ENCODE results near the gene CACNA1E.

The CACNA1E gene

DNA sequence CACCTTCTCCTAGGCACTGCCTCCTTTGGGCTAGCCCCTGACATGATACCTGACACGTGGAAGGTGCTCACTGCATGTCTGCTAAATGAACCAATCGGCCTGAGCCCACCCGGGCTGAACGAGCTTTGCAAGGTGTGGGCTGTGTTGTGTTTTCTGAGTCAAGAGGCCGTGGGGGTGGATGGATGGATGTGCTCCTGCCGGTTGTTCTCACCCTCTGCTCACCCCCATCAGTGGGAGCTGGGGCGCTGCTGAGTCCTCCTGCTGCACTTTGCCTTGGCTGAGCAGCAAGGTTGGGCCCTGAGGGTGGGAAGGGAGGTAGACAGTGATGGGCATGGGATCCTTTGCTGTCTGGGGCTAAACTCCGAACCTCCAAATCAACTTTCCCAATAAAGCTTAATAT, 6.7 kb upstream of the CACNA1E start:
- no peak for TF ChIP-seq CTCF (IDR thresholded peaks at IDR 0.05; ENCODE audit: insufficient read depth, low read length, poor library complexity, severe bottlenecking)
- Histone ChIP-seq H2AFZ (ENCODE audit: low read depth, low read length, severe bottlenecking) (no peak overlapping the region), H3K4me3 (ENCODE audit: insufficient read depth, low read length, poor library complexity, severe bottlenecking) (no peak overlapping the region), H3K9me2 (replicated peaks; ENCODE audit: insufficient read depth, low read length) (no peaks in the 10 kb centered on the region), H3K79me2 (ENCODE audit: insufficient read depth, low read length) (no peaks in the 10 kb centered on the region), H3K4me2 (ENCODE audit: low read depth, low read length, poor library complexity, severe bottlenecking) (no peak overlapping the region), H3K27me3 (ENCODE audit: low read length) (no peaks in the 10 kb centered on the region), H3K9ac (ENCODE audit: low read length) (no peak overlapping the region), H3K36me3 (ENCODE audit: low read length) (no peaks in the 10 kb centered on the region), H3F3A (ENCODE audit: insufficient read depth) (no peaks in the 10 kb centered on the region), H4K20me1 (ENCODE audit: low read depth, low read length) (no peaks in the 10 kb centered on the region), H3K9me3 (ENCODE audit: insufficient read depth, low read length) (no peaks in the 10 kb centered on the region), H3K27ac (ENCODE audit: low read depth, low read length) (no peak overlapping the region)

DNA sequence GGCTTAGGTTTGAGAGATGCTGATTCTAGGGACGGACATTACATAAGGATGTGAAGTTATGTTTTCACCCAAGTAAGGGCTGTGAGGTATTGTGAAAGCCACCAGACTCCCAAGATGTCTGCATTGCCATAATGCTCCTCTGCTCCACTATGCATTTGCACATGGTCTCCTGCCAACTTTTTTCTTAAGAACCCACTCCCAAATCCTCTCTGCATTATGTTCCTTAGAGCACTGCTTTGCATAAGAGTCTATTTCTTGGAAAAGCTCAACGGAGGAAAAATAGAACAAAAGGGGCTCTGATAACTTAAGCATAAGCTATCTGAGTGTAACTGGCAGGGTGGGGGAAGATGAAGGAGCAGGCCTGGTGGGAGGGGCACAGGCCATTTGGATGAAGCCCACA, 5.0 kb upstream of the CACNA1E start:
- no peaks in the 10 kb centered on the region for H3K9me2 ChIP-seq (replicated peaks; ENCODE audit: insufficient read depth, low read length)
- H3K9ac ChIP-seq (ENCODE audit: low read length), result no peak overlapping the region
- no peaks in the 10 kb centered on the region for H3K79me2 ChIP-seq (ENCODE audit: insufficient read depth, low read length)
- TF ChIP-seq EZH2phosphoT487 (conservative IDR thresholded peaks at IDR 0.05; ENCODE audit: low read length), result no peak
- no peak for TF ChIP-seq CTCF (IDR thresholded peaks at IDR 0.05; ENCODE audit: insufficient read depth, low read length, poor library complexity, severe bottlenecking)
- no peak overlapping the region for H3K27ac ChIP-seq (ENCODE audit: low read depth, low read length)
- H3K36me3 ChIP-seq (ENCODE audit: low read length), result no peaks in the 10 kb centered on the region
- no peaks in the 10 kb centered on the region for H3K27me3 ChIP-seq (ENCODE audit: low read length)
- no peak overlapping the region for H2AFZ ChIP-seq (ENCODE audit: low read depth, low read length, severe bottlenecking)
- no peaks in the 10 kb centered on the region for H4K20me1 ChIP-seq (ENCODE audit: low read depth, low read length)
- H3K4me3 ChIP-seq (ENCODE audit: insufficient read depth, low read length, poor library complexity, severe bottlenecking), result no peak overlapping the region
- no peaks in the 10 kb centered on the region for H3K9me3 ChIP-seq (ENCODE audit: insufficient read depth, low read length)
- H3F3A ChIP-seq (ENCODE audit: insufficient read depth), result no peaks in the 10 kb centered on the region
- H3K4me2 ChIP-seq (ENCODE audit: low read depth, low read length, poor library complexity, severe bottlenecking), result no peak overlapping the region

GRCh38 chr1:181479137-181479745, 4.1 kb upstream of the CACNA1E start:
- Histone ChIP-seq H3K9ac (ENCODE audit: low read length) (no peak overlapping the region), H3K27me3 (ENCODE audit: low read length) (no peaks in the 10 kb centered on the region), H4K20me1 (ENCODE audit: low read depth, low read length) (no peaks in the 10 kb centered on the region), H3F3A (ENCODE audit: insufficient read depth) (no peaks in the 10 kb centered on the region), H3K9me2 (replicated peaks; ENCODE audit: insufficient read depth, low read length) (no peaks in the 10 kb centered on the region), H3K4me3 (ENCODE audit: insufficient read depth, low read length, poor library complexity, severe bottlenecking) (no peak overlapping the region), H3K36me3 (ENCODE audit: low read length) (no peaks in the 10 kb centered on the region), H3K79me2 (ENCODE audit: insufficient read depth, low read length) (no peaks in the 10 kb centered on the region), H3K9me3 (ENCODE audit: insufficient read depth, low read length) (no peaks in the 10 kb centered on the region), H3K4me2 (ENCODE audit: low read depth, low read length, poor library complexity, severe bottlenecking) (no peak overlapping the region), H3K27ac (ENCODE audit: low read depth, low read length) (no peak overlapping the region), H2AFZ (ENCODE audit: low read depth, low read length, severe bottlenecking) (no peak overlapping the region)
- TF ChIP-seq EZH2phosphoT487 (conservative IDR thresholded peaks at IDR 0.05; ENCODE audit: low read length) (no peak), CTCF (IDR thresholded peaks at IDR 0.05; ENCODE audit: insufficient read depth, low read length, poor library complexity, severe bottlenecking) (peak; percentile 54)

All from SU-DHL-6 (cell line).